ENCODE results near the gene ZNF787. TPM values are rescaled to one million over a fixed set of nuclear protein-coding genes. Genes with fewer than 3 reads are reported as not detected.

The ZNF787 gene
- total and polyA plus RNA-seq, 10 of the 15 experiments (the other 5 are each of a cell fraction or from before 2014, with no cell fraction given), result 0.23 to 39.9 (median 4.1) TPM

- TF ChIP-seq CEBPZ (IDR thresholded peaks at IDR 0.05; ENCODE audit: low read depth, low read length) (no peak), BMI1 (IDR thresholded peaks at IDR 0.05; ENCODE audit: borderline replicate concordance) (no peak), POLR2A (IDR thresholded peaks at IDR 0.05; ENCODE audit: low read depth, low read length) (peak; percentile 76), ZNF207 (IDR thresholded peaks at IDR 0.05; ENCODE audit: borderline replicate concordance) (no peak), ZSCAN29 (IDR thresholded peaks at IDR 0.05) (no peak), ZNF622 (IDR thresholded peaks at IDR 0.05) (no peak), HDAC6 (IDR thresholded peaks at IDR 0.05; ENCODE audit: unreplicated experiment) (no peak), KDM1A (IDR thresholded peaks at IDR 0.05; ENCODE audit: borderline replicate concordance) (no peak), SIN3A (IDR thresholded peaks at IDR 0.05; ENCODE audit: low read depth, low read length) (peak; percentile 56; the same call in 1 of the 2 replicates), ZBTB4 (CRISPR knock-in tag; IDR thresholded peaks at IDR 0.05) (no peak), RAD51 (IDR thresholded peaks at IDR 0.05) (no peak), TBL1XR1 (IDR thresholded peaks at IDR 0.05; ENCODE audit: low read depth, low read length) (no peak), SIX5 (IDR thresholded peaks at IDR 0.05; ENCODE audit: low read depth, low read length, severe bottlenecking) (no peak), PKNOX1 (IDR thresholded peaks at IDR 0.05) (no peak), TCF3 (IDR thresholded peaks at IDR 0.05; ENCODE audit: borderline replicate concordance, insufficient read depth, low read depth, low read length) (0 out of 2 replicates have a peak, but pooled peaks have one; percentile 13), MEF2A (IDR thresholded peaks at IDR 0.05; ENCODE audit: insufficient read depth, low read depth, low read length) (no peak), RAD21 (IDR thresholded peaks at IDR 0.05; ENCODE audit: insufficient read depth, low read depth, low read length) (no peak), ZBED1 (IDR thresholded peaks at IDR 0.05; ENCODE audit: borderline replicate concordance) (no peak), ATF7 (IDR thresholded peaks at IDR 0.05; ENCODE audit: low read depth) (no peak), CHD1 (IDR thresholded peaks at IDR 0.05; ENCODE audit: low read depth, low read length) (no peak), EED (IDR thresholded peaks at IDR 0.05; ENCODE audit: low read depth) (no peak)
- TF ChIP-seq, protein P1, sequence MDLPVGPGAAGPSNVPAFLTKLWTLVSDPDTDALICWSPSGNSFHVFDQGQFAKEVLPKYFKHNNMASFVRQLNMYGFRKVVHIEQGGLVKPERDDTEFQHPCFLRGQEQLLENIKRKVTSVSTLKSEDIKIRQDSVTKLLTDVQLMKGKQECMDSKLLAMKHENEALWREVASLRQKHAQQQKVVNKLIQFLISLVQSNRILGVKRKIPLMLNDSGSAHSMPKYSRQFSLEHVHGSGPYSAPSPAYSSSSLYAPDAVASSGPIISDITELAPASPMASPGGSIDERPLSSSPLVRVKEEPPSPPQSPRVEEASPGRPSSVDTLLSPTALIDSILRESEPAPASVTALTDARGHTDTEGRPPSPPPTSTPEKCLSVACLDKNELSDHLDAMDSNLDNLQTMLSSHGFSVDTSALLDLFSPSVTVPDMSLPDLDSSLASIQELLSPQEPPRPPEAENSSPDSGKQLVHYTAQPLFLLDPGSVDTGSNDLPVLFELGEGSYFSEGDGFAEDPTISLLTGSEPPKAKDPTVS (IDR thresholded peaks at IDR 0.05; ENCODE audit: low read depth, low read length), result no peak
These were observed 520 bp downstream of the ZNF787 start (continued) for GRCh38 chr19:56120371-56121179.

All from GM12878 (cell line).